SK-N-SH (cell line): ENCODE measurements around the gene KCNJ12. TPM values are rescaled to one million over a fixed set of nuclear protein-coding genes. Genes with fewer than 3 reads are reported as not detected.
"Not testable (repeated sequence)": the region's sequence is repeated elsewhere in the genome, so short reads cannot be mapped to it uniquely, and the experiment has no call there.

Experiments used
- CTCF ChIA-PET: fragments of 300-600, 350-600 bp; formaldehyde crosslinking; extraction: SDS; loops from one replicate; lab custom pipeline; 2021; lab: Yijun Ruan, JAX
- POLR2A ChIA-PET: fragments of 350-600 bp; sonication (Branson Sonifier 250); formaldehyde crosslinking; extraction: SDS; loops from one replicate; lab custom pipeline; 2020; ENCODE audit warnings: antibody characterized with exemption, inconsistent platforms; lab: Yijun Ruan, JAX
- DNase-seq: peaks from one replicate; pipeline ENCODE4 v3.0.0; 2012
- H2AFZ ChIP-seq: fragments of 200-600 bp; sonication (generic); 2 replicates; pipeline ENCODE4 v1.8.1; 2016; ENCODE audit warnings: antibody characterized with exemption, mild to moderate bottlenecking, low read depth
- H3F3A ChIP-seq: fragments of 200-600 bp; sonication (generic); replicated peaks from 2 replicates; pipeline ENCODE3; 2016; ENCODE audit warnings: antibody characterized with exemption, mild to moderate bottlenecking; ENCODE audit not compliant: insufficient read depth
- H3K27ac ChIP-seq, 2 experiments: fragments of 200-500 bp in 1 of 2; fragments of 200-600 bp in 1 of 2; sonication (Bioruptor generic) in 1 of 2; sonication (generic), shearing (Covaris generic) in 1 of 2; 2 replicates each; pipeline versions ENCODE4 v1.5.1 to v1.6.1; 2014 to 2016; ENCODE audit warnings: low read depth in 2 of 2, inconsistent platforms in 1 of 2, low read length in 1 of 2, mild to moderate bottlenecking in 1 of 2, mixed read lengths in 1 of 2
- H3K27me3 ChIP-seq: fragments of 200-600 bp; sonication (generic), shearing (Covaris generic); 2 replicates; pipeline ENCODE4 v1.6.1; 2016; ENCODE audit warnings: mixed run types; ENCODE audit not compliant: insufficient read depth
- H3K36me3 ChIP-seq, 2 experiments: fragments of 200-500 bp in 1 of 2; fragments of 200-600 bp in 1 of 2; sonication (Bioruptor generic) in 1 of 2; sonication (generic) in 1 of 2; replicated peaks in 1 of 2; 2 replicates each; pipeline versions ENCODE3 to v1.5.1; 2014 to 2016; ENCODE audit warnings: low read length in 1 of 2, mild to moderate bottlenecking in 1 of 2; ENCODE audit not compliant: insufficient read depth in 2 of 2, control insufficient read depth in 1 of 2
- H3K4me1 ChIP-seq, 2 experiments: fragments of 200-500 bp in 1 of 2; fragments of 200-600 bp in 1 of 2; sonication (Bioruptor generic) in 1 of 2; sonication (generic), shearing (Covaris generic) in 1 of 2; 2 replicates each; pipeline versions ENCODE4 v1.5.1 to v1.6.1; 2014 to 2016; ENCODE audit warnings: low read depth in 1 of 2, low read length in 1 of 2, mixed run types in 1 of 2; ENCODE audit not compliant: insufficient read depth in 2 of 2, control insufficient read depth in 1 of 2
- H3K4me2 ChIP-seq: fragments of 200-600 bp; sonication (generic), shearing (Covaris generic); 2 replicates; pipeline ENCODE4 v1.6.1; 2017; ENCODE audit warnings: mixed run types
- H3K4me3 ChIP-seq, 2 experiments: fragments of 200-500 bp in 1 of 2; fragments of 200-600 bp in 1 of 2; sonication (Bioruptor generic) in 1 of 2; sonication (generic), shearing (Covaris generic) in 1 of 2; 2 replicates each; pipeline versions ENCODE4 v1.5.1 to v1.8.1; 2014 to 2016; ENCODE audit warnings: low read depth in 2 of 2, inconsistent platforms in 1 of 2, low read length in 1 of 2, mild to moderate bottlenecking in 1 of 2, mixed read lengths in 1 of 2, moderate library complexity in 1 of 2
- H3K79me2 ChIP-seq: fragments of 200-600 bp; sonication (generic); 2 replicates; pipeline ENCODE4 v1.8.1; 2017; ENCODE audit warnings: mild to moderate bottlenecking; ENCODE audit not compliant: insufficient read depth
- H3K9ac ChIP-seq: fragments of 200-600 bp; sonication (generic); 2 replicates; pipeline ENCODE4 v1.6.1; 2017; ENCODE audit warnings: mixed run types
- H3K9me2 ChIP-seq: fragments of 200-600 bp; sonication (generic); 2 replicates; pipeline ENCODE4 v1.6.1; 2017; ENCODE audit warnings: mixed run types
- H3K9me3 ChIP-seq: fragments of 200-600 bp; sonication (generic); 2 replicates; pipeline ENCODE4 v1.6.1; 2017; ENCODE audit warnings: mixed run types, mild to moderate bottlenecking, moderate library complexity
- H4K20me1 ChIP-seq: fragments of 200-600 bp; sonication (generic); 2 replicates; pipeline ENCODE4 v1.6.1; 2017; ENCODE audit warnings: mild to moderate bottlenecking, mixed run types; ENCODE audit not compliant: insufficient read depth
- EP300 ChIP-seq, 2 experiments: IDR thresholded peaks; 2 replicates each; pipeline versions ENCODE4 v1.4.0 to v1.6.1; 2012; ENCODE audit warnings: borderline replicate concordance in 1 of 2, low read depth in 1 of 2, low read length in 1 of 2
- FOSL2 ChIP-seq: IDR thresholded peaks from 2 replicates; pipeline ENCODE4 v1.4.0; 2012; ENCODE audit warnings: low read depth, mild to moderate bottlenecking, moderate library complexity, borderline replicate concordance
- JUND ChIP-seq: IDR thresholded peaks from 2 replicates; pipeline ENCODE4 v1.4.0; 2012
- NFIC ChIP-seq: IDR thresholded peaks from 2 replicates; pipeline ENCODE4 v1.4.0; 2012; ENCODE audit warnings: borderline replicate concordance
- POLR2AphosphoS5 ChIP-seq: IDR thresholded peaks from 2 replicates; pipeline ENCODE4 v1.6.1; 2012; ENCODE audit warnings: low read depth, low read length
- SIN3A ChIP-seq: IDR thresholded peaks from 2 replicates; pipeline ENCODE4 v1.6.1; 2012; ENCODE audit warnings: low read depth, mild to moderate bottlenecking, low read length, moderate library complexity, borderline replicate concordance
- TAF1 ChIP-seq: IDR thresholded peaks from 2 replicates; pipeline ENCODE4 v1.6.1; 2012; ENCODE audit warnings: low read depth, mild to moderate bottlenecking, low read length, moderate library complexity, borderline replicate concordance
- TCF12 ChIP-seq: IDR thresholded peaks from 2 replicates; pipeline ENCODE4 v1.4.0; 2012
- TEAD4 ChIP-seq: IDR thresholded peaks from 2 replicates; pipeline ENCODE4 v1.4.0; 2012; ENCODE audit warnings: mild to moderate bottlenecking, borderline replicate concordance; ENCODE audit not compliant: insufficient read depth
- WGBS: methylation state at CpG from one replicate; pipeline ENCODE4 v1.1.6; 2017; ENCODE audit warnings: low lambda C conversion rate; 5-methylcytosine and 5-hydroxymethylcytosine counted together
- polyA plus RNA-seq, 3 experiments: library from polyadenylated mRNA; depleted of rRNA; stranded (reverse); fragments of >200 nt; gene quantifications; 2 replicates each; pipeline ENCODE4 v1.2.3, GENCODE V29; 2012
- TF ChIP-seq, protein P1 (sequence below): IDR thresholded peaks from 2 replicates; pipeline ENCODE4; 2012
- TF ChIP-seq, protein P2 (sequence below): IDR thresholded peaks from 2 replicates; pipeline ENCODE4 v1.4.0; 2012; ENCODE audit warnings: low read depth, borderline replicate concordance
- TF ChIP-seq, protein P3 (sequence below): IDR thresholded peaks from 2 replicates; pipeline ENCODE4 v1.4.0; 2012; ENCODE audit warnings: low read depth

Gene KCNJ12
- polyA plus RNA-seq, 1 of the 3 experiments (the other 2 are of a cell fraction), result 0.36 TPM

DNA sequence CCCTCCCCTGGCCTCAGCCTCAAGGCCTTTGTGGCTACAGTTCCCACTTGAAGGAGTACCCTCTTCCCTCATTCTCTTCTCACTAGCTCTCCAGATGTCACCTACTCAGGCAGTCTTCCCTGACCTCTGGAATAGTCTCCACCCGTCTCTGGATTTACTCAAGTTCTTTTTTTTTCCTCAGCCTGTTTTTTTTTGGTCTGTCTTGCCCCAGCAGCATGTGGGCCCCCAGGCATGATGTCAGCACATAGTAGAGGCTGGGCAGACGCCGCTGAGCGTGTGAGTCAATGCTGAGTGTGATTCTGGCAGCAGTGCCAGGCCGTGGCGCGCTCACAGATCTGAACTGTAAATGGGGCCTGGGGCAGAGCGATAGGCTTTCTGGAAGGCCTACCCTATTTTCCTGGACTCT is 26.0 kb downstream of the KCNJ12 start:
- H3F3A ChIP-seq, H3K79me2 ChIP-seq, H4K20me1 ChIP-seq: not testable (repeated sequence)
- Histone ChIP-seq H3K9ac (peak overlapping the region; percentile 58), H2AFZ (peak overlapping the region; percentile 91), H3K4me2 (peak overlapping the region; percentile 2; the same call in 1 of the 2 replicates), H3K27ac (peak overlapping the region; percentile 58 to 82)
- TF ChIP-seq TEAD4 (peak; percentile 40; the same call in 1 of the 2 replicates), EP300 (IDR thresholded peaks at IDR 0.05; ENCODE audit: borderline replicate concordance in 1 of 2, low read depth in 1 of 2, low read length in 1 of 2) (peak in 1 of 2 experiments; percentile 76; a peak in 1 of 4 replicates), POLR2AphosphoS5 (peak; percentile 46), TCF12 (peak; percentile 96), FOSL2 (peak; percentile 87), TAF1 (peak; percentile 41; the same call in 1 of the 2 replicates), SIN3A (peak; percentile 48; the same call in 1 of the 2 replicates), NFIC (peak; percentile 93), JUND (peak; percentile 80; the same call in 1 of the 2 replicates)
- TF ChIP-seq, protein P1, sequence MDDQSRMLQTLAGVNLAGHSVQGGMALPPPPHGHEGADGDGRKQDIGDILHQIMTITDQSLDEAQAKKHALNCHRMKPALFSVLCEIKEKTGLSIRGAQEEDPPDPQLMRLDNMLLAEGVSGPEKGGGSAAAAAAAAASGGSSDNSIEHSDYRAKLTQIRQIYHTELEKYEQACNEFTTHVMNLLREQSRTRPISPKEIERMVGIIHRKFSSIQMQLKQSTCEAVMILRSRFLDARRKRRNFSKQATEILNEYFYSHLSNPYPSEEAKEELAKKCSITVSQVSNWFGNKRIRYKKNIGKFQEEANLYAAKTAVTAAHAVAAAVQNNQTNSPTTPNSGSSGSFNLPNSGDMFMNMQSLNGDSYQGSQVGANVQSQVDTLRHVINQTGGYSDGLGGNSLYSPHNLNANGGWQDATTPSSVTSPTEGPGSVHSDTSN, result peak; percentile 79
- TF ChIP-seq, protein P2, sequence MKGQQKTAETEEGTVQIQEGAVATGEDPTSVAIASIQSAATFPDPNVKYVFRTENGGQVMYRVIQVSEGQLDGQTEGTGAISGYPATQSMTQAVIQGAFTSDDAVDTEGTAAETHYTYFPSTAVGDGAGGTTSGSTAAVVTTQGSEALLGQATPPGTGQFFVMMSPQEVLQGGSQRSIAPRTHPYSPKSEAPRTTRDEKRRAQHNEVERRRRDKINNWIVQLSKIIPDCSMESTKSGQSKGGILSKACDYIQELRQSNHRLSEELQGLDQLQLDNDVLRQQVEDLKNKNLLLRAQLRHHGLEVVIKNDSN, result peak; percentile 42; the same call in 1 of the 2 replicates
- TF ChIP-seq, protein P3, sequence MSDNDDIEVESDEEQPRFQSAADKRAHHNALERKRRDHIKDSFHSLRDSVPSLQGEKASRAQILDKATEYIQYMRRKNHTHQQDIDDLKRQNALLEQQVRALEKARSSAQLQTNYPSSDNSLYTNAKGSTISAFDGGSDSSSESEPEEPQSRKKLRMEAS, result peak; percentile 93
- TF ChIP-seq, all 33 proteins: peak for 12; not testable (repeated sequence) for 21
- CTCF ChIA-PET, H3K9me3 ChIP-seq, H3K36me3 ChIP-seq, POLR2A ChIA-PET, H3K27me3 ChIP-seq, H3K9me2 ChIP-seq, H3K4me3 ChIP-seq: not testable (repeated sequence)
- peak; percentile 62 for DNase-seq
- WGBS, result 6% methylated on average over 8 of the region's 8 CpGs
- H3K4me1 ChIP-seq, result peaks cover 3 to 10% of the 10 kb centered on the region in 2 experiments; a peak in 1 of 4 replicates

DNA sequence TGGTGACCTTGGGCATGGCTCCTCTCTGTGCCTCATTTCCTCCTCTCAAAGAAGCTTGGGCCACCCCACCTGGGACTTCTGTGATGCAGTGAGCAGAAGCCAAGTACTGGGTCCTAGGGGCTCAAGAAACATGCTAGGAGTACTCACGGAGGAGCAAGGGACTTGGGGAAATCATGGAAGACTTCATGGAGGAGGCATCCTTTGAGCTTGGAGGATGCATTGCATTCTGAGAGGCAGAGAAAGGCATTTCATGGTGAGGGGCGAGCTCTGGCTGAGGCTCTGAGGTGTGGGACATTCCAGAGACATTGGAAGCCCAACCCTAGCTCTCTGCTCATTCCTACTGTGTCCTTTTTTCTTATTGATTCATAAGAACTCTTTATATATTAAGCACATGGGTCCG is 26.8 kb downstream of the KCNJ12 start:
- DNase-seq, H3K9me3 ChIP-seq, H3F3A ChIP-seq, H3K27me3 ChIP-seq, H3K4me1 ChIP-seq, H4K20me1 ChIP-seq, H3K79me2 ChIP-seq, CTCF ChIA-PET, POLR2A ChIA-PET, H3K4me2 ChIP-seq, H3K36me3 ChIP-seq, H2AFZ ChIP-seq, H3K9me2 ChIP-seq, H3K4me3 ChIP-seq: not testable (repeated sequence)
- H3K9ac ChIP-seq, result peak overlapping the region; percentile 58; the same call in 1 of the 2 replicates
- WGBS, result 76% methylated on average over 3 of the region's 3 CpGs
- H3K27ac ChIP-seq, result peak overlapping the region in 1 of 2 experiments; percentile 82; a peak in 2 of 4 replicates

DNA sequence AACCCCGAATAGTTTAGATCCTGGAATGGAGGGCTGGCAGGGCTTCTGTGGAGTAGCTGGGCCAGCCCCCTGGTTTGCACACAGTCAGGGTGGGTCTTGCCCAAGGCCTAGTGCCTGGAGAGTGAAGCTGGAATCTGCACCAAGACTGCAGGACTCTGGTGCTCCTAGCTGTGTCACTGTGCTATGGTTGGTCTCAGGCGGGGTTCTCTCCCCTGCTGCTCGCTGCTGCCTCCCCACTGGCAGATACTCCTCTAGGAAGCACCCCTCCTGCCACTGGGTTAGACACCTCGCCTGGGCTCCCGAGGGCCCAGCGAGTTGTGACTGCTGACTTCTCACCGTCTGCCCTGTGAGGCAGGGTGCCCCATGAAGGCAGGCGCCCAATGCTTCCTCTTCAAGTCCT is 27.9 kb downstream of the KCNJ12 start:
- H3K4me2 ChIP-seq, H3K36me3 ChIP-seq, POLR2A ChIA-PET, H3F3A ChIP-seq, H2AFZ ChIP-seq, H3K27ac ChIP-seq, CTCF ChIA-PET, H3K4me1 ChIP-seq, DNase-seq, H3K9me2 ChIP-seq, H3K9ac ChIP-seq, H4K20me1 ChIP-seq, H3K4me3 ChIP-seq, H3K79me2 ChIP-seq, H3K27me3 ChIP-seq, H3K9me3 ChIP-seq: not testable (repeated sequence)
- 69% methylated on average over 7 of the region's 8 CpGs for whole genome bisulfite sequencing

DNA sequence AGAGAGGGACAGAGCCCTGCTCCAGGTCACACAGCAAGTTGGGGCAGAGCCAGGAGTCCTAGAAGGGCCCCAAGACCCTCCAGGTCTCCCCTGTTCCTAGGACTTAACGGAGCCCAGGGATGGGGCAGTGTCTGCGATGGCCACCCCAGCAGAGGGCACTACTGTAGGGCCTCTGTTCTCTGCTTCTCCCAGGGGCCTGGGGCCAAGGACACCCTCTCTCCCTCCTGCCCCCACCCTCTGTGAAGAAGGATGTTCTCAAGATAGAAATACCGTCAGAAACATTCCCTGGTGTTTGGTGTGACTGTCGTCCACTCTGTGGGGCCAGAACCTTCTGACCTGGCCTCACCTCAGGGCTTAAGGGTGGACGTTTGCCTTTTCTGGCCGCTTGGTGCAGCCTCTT is 28.4 kb downstream of the KCNJ12 start:
- WGBS, result 93% methylated on average over 4 of the region's 6 CpGs

More for the DNA sequence above, 28.4 kb downstream of the KCNJ12 start:
- H3K9me2 ChIP-seq, H3K79me2 ChIP-seq, H3K27ac ChIP-seq, POLR2A ChIA-PET, H3K36me3 ChIP-seq, DNase-seq, H3K27me3 ChIP-seq, H4K20me1 ChIP-seq, H3K9me3 ChIP-seq, CTCF ChIA-PET, H3K4me1 ChIP-seq, H3K4me3 ChIP-seq, H3K9ac ChIP-seq, H3F3A ChIP-seq, H3K4me2 ChIP-seq, H2AFZ ChIP-seq: not testable (repeated sequence)
